NCI-H524 treated with DMSO at 0.1 percent for 48 hours (cell line): ENCODE data around the gene SMPD1.

ENCODE experiments used
- DNase-seq: peaks from one replicate; lab custom pipeline; 2025; lab: John Stamatoyannopoulos, UW

Gene SMPD1

GRCh38 chr11:6414874-6415328 lies 24.6 kb downstream of the SMPD1 start:
- DNase-seq, result no peak

GRCh38 chr11:6415797-6416196 lies 25.5 kb downstream of the SMPD1 start:
- no peak for DNase-seq

GRCh38 chr11:6417907-6418556 lies 27.8 kb downstream of the SMPD1 start:
- DNase-seq, result no peak

GRCh38 chr11:6418557-6419008 lies 28.3 kb downstream of the SMPD1 start:
- no peak for DNase-seq

GRCh38 chr11:6419009-6419631 lies 28.8 kb downstream of the SMPD1 start, which contains the start of gene APBB1:
Gene APBB1 (minus strand): TSS chr11:6419094. CDS start chr11:6411347, 7,747 bp downstream.
- DNase-seq, result no peak

- no peak for DNase-seq
Observed at GRCh38 chr11:6420677-6421076, 30.4 kb downstream of the SMPD1 start.

- DNase-seq, result no peak
Observed at GRCh38 chr11:6427516-6427915, 37.2 kb downstream of the SMPD1 start.

- no peak for DNase-seq
Observed at GRCh38 chr11:6431861-6432260, 41.6 kb downstream of the SMPD1 start.

- no peak for DNase-seq
Observed at GRCh38 chr11:6433998-6434660, 43.9 kb downstream of the SMPD1 start.

- DNase-seq, result no peak
Observed at GRCh38 chr11:6437423-6437822, 47.1 kb downstream of the SMPD1 start.

- DNase-seq, result no peak
Observed at GRCh38 chr11:6437993-6438392, 47.7 kb downstream of the SMPD1 start.

GRCh38 chr11:6438979-6439571 lies 48.8 kb downstream of the SMPD1 start:
- DNase-seq, result no peak

GRCh38 chr11:6440906-6441358 lies 50.7 kb downstream of the SMPD1 start, which contains the start of gene HPX:
Gene HPX (minus strand): TSS chr11:6440987. CDS start chr11:6440963, 24 bp downstream.
- no peak for DNase-seq

GRCh38 chr11:6442441-6442840 lies 52.2 kb downstream of the SMPD1 start:
- no peak for DNase-seq

GRCh38 chr11:6443269-6444003 lies 53.2 kb downstream of the SMPD1 start:
- DNase-seq, result no peak
